MM.1S (cell line): Measurements from ENCODE around the gene BMP7.

Source experiments
- DNase-seq: peaks from one replicate; pipeline ENCODE4 v3.0.0-alpha.2; 2015
- H2AFZ ChIP-seq: fragments of 300-600 bp; sonication (generic); 2 replicates; pipeline ENCODE4 v1.6.0; 2016; ENCODE audit warnings: antibody characterized with exemption, low read length
- H3F3A ChIP-seq: fragments of 300-600 bp; sonication (generic); 2 replicates; pipeline ENCODE4 v1.6.1; 2016; ENCODE audit warnings: mild to moderate bottlenecking, antibody characterized with exemption, low read length, moderate library complexity, mixed read lengths; ENCODE audit not compliant: insufficient read depth
- H3K27ac ChIP-seq: fragments of 300-600 bp; sonication (generic); 2 replicates; pipeline ENCODE4 v1.5.1; 2016; ENCODE audit warnings: mild to moderate bottlenecking, low read length
- H3K27me3 ChIP-seq: fragments of 300-600 bp; sonication (generic); replicated peaks from 2 replicates; pipeline ENCODE4 v1.6.0; 2016; ENCODE audit warnings: low read length; ENCODE audit not compliant: insufficient read depth
- H3K36me3 ChIP-seq: fragments of 300-600 bp; sonication (generic); replicated peaks from 2 replicates; pipeline ENCODE4 v1.6.1; 2016; ENCODE audit warnings: mild to moderate bottlenecking, low read length, mixed read lengths; ENCODE audit not compliant: insufficient read depth
- H3K4me1 ChIP-seq: fragments of 300-600 bp; sonication (generic); 2 replicates; pipeline ENCODE4 v1.6.1; 2016; ENCODE audit warnings: low read length, mixed read lengths
- H3K4me2 ChIP-seq: fragments of 300-600 bp; sonication (generic); 2 replicates; pipeline ENCODE4 v1.6.0; 2016; ENCODE audit warnings: low read depth, low read length
- H3K4me3 ChIP-seq: fragments of 300-600 bp; sonication (generic); 2 replicates; pipeline ENCODE4 v1.5.1; 2016; ENCODE audit warnings: low read length, mixed read lengths
- H3K79me2 ChIP-seq: fragments of 300-600 bp; sonication (generic); 2 replicates; pipeline ENCODE4 v1.6.1; 2016; ENCODE audit warnings: mixed run types, low read length, mixed read lengths
- H3K9ac ChIP-seq: fragments of 300-600 bp; sonication (generic); 2 replicates; pipeline ENCODE4 v1.6.1; 2016; ENCODE audit warnings: low read length, mixed read lengths
- H3K9me2 ChIP-seq: fragments of 300-600 bp; sonication (generic); replicated peaks from 2 replicates; pipeline ENCODE4 v1.6.1; 2016; ENCODE audit warnings: mild to moderate bottlenecking, low read length, mixed read lengths; ENCODE audit not compliant: insufficient read depth
- H3K9me3 ChIP-seq: fragments of 300-600 bp; sonication (generic); replicated peaks from 2 replicates; pipeline ENCODE4 v1.6.1; 2016; ENCODE audit warnings: mild to moderate bottlenecking, low read length, mixed read lengths; ENCODE audit not compliant: insufficient read depth
- H4K20me1 ChIP-seq: fragments of 300-600 bp; sonication (generic); 2 replicates; pipeline ENCODE4 v1.6.1; 2016; ENCODE audit warnings: mild to moderate bottlenecking, low read length, moderate library complexity, mixed read lengths; ENCODE audit not compliant: insufficient read depth
- EZH2 ChIP-seq: fragments of 300-600 bp; sonication (generic); optimal IDR thresholded peaks from 2 replicates; pipeline ENCODE3; 2017; ENCODE audit warnings: low read depth, mild to moderate bottlenecking, antibody characterized with exemption, low read length, mixed read lengths
- EZH2phosphoT487 ChIP-seq: fragments of 300-600 bp; sonication (generic); IDR thresholded peaks from 2 replicates; pipeline ENCODE4 v1.6.1; 2018; ENCODE audit warnings: antibody characterized with exemption, low read length
- TF ChIP-seq, protein P1 (sequence below): fragments of 300-600 bp; sonication (generic); IDR thresholded peaks from 2 replicates; pipeline ENCODE4 v1.5.1; 2016; ENCODE audit warnings: antibody characterized with exemption, low read length, mixed read lengths

The BMP7 gene

DNA sequence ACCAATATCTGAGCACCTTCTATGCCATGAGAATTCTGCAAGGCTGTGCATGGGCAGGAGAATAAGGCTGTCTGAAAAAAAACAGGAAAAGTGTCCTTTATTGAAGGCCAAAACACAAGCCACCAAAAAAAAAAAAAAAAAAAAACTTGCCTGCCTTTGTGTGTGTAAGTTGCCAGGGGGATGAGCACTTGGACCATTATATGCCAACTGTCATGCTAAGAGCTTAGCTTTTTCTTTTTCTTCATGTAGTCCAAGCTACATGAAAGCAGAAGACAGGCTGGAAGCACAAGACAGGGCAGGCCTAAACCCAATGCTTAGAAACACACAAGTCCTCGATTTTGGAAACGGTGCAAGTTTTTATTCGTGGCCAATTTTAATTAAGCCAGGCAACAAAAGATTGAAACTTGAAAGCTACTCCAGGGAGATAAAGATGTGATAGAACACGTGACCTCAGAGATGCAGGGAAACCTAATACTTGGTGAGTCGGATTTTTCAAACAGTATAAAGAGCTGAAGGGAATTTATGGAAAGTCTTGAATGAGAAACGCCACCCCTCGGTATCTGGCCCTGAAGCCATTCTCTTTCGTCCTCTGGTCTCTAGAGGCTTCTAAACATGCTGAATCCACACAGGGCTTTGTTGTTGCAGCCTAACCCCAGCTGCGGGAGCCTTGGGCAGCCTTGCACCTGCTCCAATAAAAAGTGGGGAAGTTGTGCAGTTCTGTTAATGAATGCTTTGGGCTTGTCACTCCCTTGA lies 8.6 kb downstream of the BMP7 start:
- Histone ChIP-seq H3K36me3 (no peaks in the 10 kb centered on the region), H2AFZ (no peak overlapping the region), H3K4me1 (no peaks in the 10 kb centered on the region), H3K27ac (no peak overlapping the region), H4K20me1 (no peaks in the 10 kb centered on the region), H3K9me3 (no peaks in the 10 kb centered on the region), H3K27me3 (peaks cover 52% of the 10 kb centered on the region), H3K4me2 (no peak overlapping the region), H3F3A (no peaks in the 10 kb centered on the region), H3K9ac (no peak overlapping the region), H3K79me2 (no peaks in the 10 kb centered on the region), H3K9me2 (no peaks in the 10 kb centered on the region), H3K4me3 (no peak overlapping the region)
- no peak for DNase-seq
- TF ChIP-seq, protein P1, sequence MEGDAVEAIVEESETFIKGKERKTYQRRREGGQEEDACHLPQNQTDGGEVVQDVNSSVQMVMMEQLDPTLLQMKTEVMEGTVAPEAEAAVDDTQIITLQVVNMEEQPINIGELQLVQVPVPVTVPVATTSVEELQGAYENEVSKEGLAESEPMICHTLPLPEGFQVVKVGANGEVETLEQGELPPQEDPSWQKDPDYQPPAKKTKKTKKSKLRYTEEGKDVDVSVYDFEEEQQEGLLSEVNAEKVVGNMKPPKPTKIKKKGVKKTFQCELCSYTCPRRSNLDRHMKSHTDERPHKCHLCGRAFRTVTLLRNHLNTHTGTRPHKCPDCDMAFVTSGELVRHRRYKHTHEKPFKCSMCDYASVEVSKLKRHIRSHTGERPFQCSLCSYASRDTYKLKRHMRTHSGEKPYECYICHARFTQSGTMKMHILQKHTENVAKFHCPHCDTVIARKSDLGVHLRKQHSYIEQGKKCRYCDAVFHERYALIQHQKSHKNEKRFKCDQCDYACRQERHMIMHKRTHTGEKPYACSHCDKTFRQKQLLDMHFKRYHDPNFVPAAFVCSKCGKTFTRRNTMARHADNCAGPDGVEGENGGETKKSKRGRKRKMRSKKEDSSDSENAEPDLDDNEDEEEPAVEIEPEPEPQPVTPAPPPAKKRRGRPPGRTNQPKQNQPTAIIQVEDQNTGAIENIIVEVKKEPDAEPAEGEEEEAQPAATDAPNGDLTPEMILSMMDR, result no peak
- TF ChIP-seq EZH2phosphoT487 (no peak), EZH2 (no peak)

DNA sequence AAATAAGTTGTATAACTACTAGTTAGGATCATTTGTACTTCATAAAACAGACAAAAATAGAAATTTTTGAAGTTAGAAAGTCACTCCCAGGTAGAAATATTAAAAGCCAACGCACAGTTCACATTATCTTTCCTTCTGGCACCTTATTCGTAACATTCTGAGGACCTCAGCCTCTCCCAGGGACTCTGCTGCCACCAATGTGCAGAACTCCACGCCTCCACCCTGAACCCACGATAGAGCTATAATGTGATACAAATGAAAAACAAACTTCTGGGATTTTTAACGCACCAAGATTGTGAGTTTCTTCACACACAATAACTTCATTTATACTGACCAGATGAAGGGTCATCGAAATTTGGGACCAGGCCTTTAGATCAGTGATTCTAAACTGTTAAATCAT lies 9.5 kb downstream of the BMP7 start:
- Histone ChIP-seq H3K27ac (no peak overlapping the region), H3K4me1 (no peaks in the 10 kb centered on the region), H4K20me1 (no peaks in the 10 kb centered on the region), H2AFZ (no peak overlapping the region), H3K9ac (no peak overlapping the region), H3K27me3 (peaks cover 43% of the 10 kb centered on the region), H3F3A (no peaks in the 10 kb centered on the region), H3K4me3 (no peak overlapping the region), H3K9me3 (no peaks in the 10 kb centered on the region), H3K79me2 (no peaks in the 10 kb centered on the region), H3K36me3 (no peaks in the 10 kb centered on the region), H3K9me2 (no peaks in the 10 kb centered on the region), H3K4me2 (no peak overlapping the region)
- TF ChIP-seq, protein P1, result no peak
- TF ChIP-seq EZH2, result no peak
- TF ChIP-seq EZH2phosphoT487, result no peak
- DNase-seq, result no peak

DNA sequence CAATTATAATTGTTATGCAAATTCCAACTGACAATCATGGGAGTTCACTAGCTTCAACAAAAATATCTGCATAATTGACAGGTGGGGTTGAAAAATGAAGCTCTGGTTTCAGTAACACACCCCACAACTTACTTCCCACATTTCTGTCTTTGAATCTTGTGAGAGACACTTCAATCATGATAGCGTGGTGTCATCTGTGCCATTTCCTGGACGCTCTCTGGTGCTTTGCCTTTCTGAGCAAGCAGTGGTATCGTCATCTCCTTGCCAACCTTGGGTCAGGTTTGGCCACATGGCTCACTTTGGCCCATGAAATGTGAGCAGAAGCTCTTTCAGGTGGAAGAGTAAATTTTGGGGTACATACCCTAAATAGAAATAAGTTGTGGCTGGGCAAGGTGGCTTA lies 10.2 kb downstream of the BMP7 start:
- Histone ChIP-seq H3F3A (no peaks in the 10 kb centered on the region), H3K4me2 (no peak overlapping the region), H3K9me2 (no peaks in the 10 kb centered on the region), H3K4me3 (no peak overlapping the region), H3K9ac (no peak overlapping the region), H3K27me3 (peaks cover 36% of the 10 kb centered on the region), H4K20me1 (no peaks in the 10 kb centered on the region), H3K79me2 (no peaks in the 10 kb centered on the region), H3K36me3 (no peaks in the 10 kb centered on the region), H3K27ac (no peak overlapping the region), H3K4me1 (no peaks in the 10 kb centered on the region), H2AFZ (no peak overlapping the region), H3K9me3 (no peaks in the 10 kb centered on the region)
- TF ChIP-seq EZH2 (no peak), EZH2phosphoT487 (no peak)
- TF ChIP-seq, protein P1, result no peak
- DNase-seq, result no peak
